Neural progenitor cell (in vitro differentiated cells): ENCODE measurements around the gene OR52B2. TPM values are rescaled to one million over a fixed set of nuclear protein-coding genes. Genes with fewer than 3 reads are reported as not detected.

Experiments
- DNase-seq: peaks from one replicate; pipeline ENCODE4 v3.0.0-alpha.2; 2016; ENCODE audit warnings: low spot score
- H2AFZ ChIP-seq: fragments of 200-600 bp; sonication (generic); replicated peaks from 2 replicates; pipeline ENCODE4 v1.6.1; 2016; ENCODE audit warnings: antibody characterized with exemption
- H3F3A ChIP-seq: fragments of 200-600 bp; sonication (generic); 2 replicates; pipeline ENCODE4 v1.6.1; 2016; ENCODE audit warnings: antibody characterized with exemption, low read depth
- H3K27ac ChIP-seq: fragments of 200-600 bp; sonication (generic); 2 replicates; pipeline ENCODE4 v1.5.1; 2016; ENCODE audit warnings: mild to moderate bottlenecking
- H3K27me3 ChIP-seq: fragments of 200-600 bp; sonication (generic); 2 replicates; pipeline ENCODE4 v1.6.1; 2016; ENCODE audit warnings: mild to moderate bottlenecking, moderate library complexity
- H3K36me3 ChIP-seq: fragments of 200-600 bp; sonication (generic); 2 replicates; pipeline ENCODE4 v1.5.1; 2016
- H3K4me1 ChIP-seq: fragments of 200-600 bp; sonication (generic); 2 replicates; pipeline ENCODE4 v1.6.1; 2016; ENCODE audit warnings: mixed run types
- H3K4me2 ChIP-seq: fragments of 200-600 bp; sonication (generic); 2 replicates; pipeline ENCODE4 v1.6.1; 2016
- H3K4me3 ChIP-seq: fragments of 200-600 bp; sonication (generic); 2 replicates; pipeline ENCODE4 v1.5.1; 2016
- H3K79me2 ChIP-seq: fragments of 200-600 bp; sonication (generic); 2 replicates; pipeline ENCODE4 v1.6.1; 2016; ENCODE audit warnings: low read depth
- H3K9ac ChIP-seq: fragments of 200-600 bp; sonication (generic); 2 replicates; pipeline ENCODE4 v1.6.1; 2016
- H3K9me3 ChIP-seq: fragments of 200-600 bp; sonication (generic); 2 replicates; pipeline ENCODE4 v1.5.1; 2016; ENCODE audit warnings: low read depth
- H4K20me1 ChIP-seq: fragments of 200-600 bp; sonication (generic); 2 replicates; pipeline ENCODE4 v1.6.1; 2016; ENCODE audit warnings: low read depth
- H3K27ac Mint-ChIP-seq: 3 replicates; pipeline ENCODE4 v1.8.0; 2021; ENCODE audit warnings: mixed read lengths
- H3K27me3 Mint-ChIP-seq: 2 replicates; pipeline ENCODE4 v1.8.0; 2022; ENCODE audit warnings: low read depth, mild to moderate bottlenecking, inconsistent platforms, moderate library complexity, mixed read lengths; ENCODE audit not compliant: insufficient read depth
- H3K36me3 Mint-ChIP-seq: 3 replicates; pipeline ENCODE4 v1.8.0; 2021; ENCODE audit warnings: mixed read lengths
- H3K4me1 Mint-ChIP-seq: 3 replicates; pipeline ENCODE4 v1.8.0; 2021; ENCODE audit warnings: mixed read lengths
- H3K4me3 Mint-ChIP-seq: 3 replicates; pipeline ENCODE4 v1.8.0; 2021; ENCODE audit warnings: mild to moderate bottlenecking, moderate library complexity, mixed read lengths
- H3K9me3 Mint-ChIP-seq: 3 replicates; pipeline ENCODE4 v1.8.0; 2020; ENCODE audit warnings: mixed read lengths
- EZH2 ChIP-seq: fragments of 200-600 bp; sonication (generic); IDR thresholded peaks from 2 replicates; pipeline ENCODE4 v1.6.1; 2017; ENCODE audit warnings: antibody characterized with exemption, mild to moderate bottlenecking, moderate library complexity
- EZH2phosphoT487 ChIP-seq: fragments of 200-600 bp; sonication (generic); IDR thresholded peaks from 2 replicates; pipeline ENCODE4 v1.6.1; 2017; ENCODE audit warnings: antibody characterized with exemption
- total RNA-seq: library from RNA; depleted of rRNA; stranded (reverse); fragments of >200 nt; gene quantifications from 2 replicates; pipeline ENCODE4 v1.2.3, GENCODE V29; 2015; ENCODE audit warnings: low replicate concordance
- TF ChIP-seq, protein P1 (sequence below): fragments of 200-600 bp; sonication (generic); IDR thresholded peaks from 2 replicates; pipeline ENCODE4 v1.5.1; 2017; ENCODE audit warnings: antibody characterized with exemption, mild to moderate bottlenecking

The OR52B2 gene
- total RNA-seq, 1 donor from 2014 or later: not detected

DNA sequence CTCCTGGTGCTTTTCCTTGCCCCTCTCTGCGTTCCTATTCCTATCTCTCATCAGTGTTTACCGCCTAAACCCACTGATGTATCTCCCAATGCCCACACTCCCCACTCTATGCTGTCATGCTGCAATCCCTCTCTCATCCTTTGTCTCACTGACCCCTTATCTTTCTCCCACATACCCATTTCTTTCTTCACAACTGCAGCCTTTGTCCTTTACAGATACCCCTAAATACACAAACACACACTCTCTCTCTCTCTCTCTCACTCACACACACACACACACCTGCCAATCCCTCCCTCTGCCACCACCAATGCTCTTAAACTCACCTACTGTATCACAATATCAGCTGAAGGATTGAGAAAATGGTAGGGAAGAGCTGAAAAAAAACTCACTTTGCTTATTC, 5.3 kb upstream of the OR52B2 start:
- Mint-ChIP-seq H3K27ac (no peak overlapping the region), H3K36me3 (no peaks in the 10 kb centered on the region), H3K4me3 (no peak overlapping the region), H3K9me3 (peaks cover 2% of the 10 kb centered on the region), H3K27me3 (no peaks in the 10 kb centered on the region), H3K4me1 (no peaks in the 10 kb centered on the region)
- no peak for DNase-seq
- H3K4me3 ChIP-seq: no peak overlapping the region
- H3K9ac ChIP-seq: no peak overlapping the region
- no peaks in the 10 kb centered on the region for H3K79me2 ChIP-seq
- no peak overlapping the region for H3K27ac ChIP-seq
- peak overlapping the region; percentile 82 for H2AFZ ChIP-seq
- H3K4me2 ChIP-seq: no peak overlapping the region
- no peak for TF ChIP-seq EZH2phosphoT487
- TF ChIP-seq, protein P1, sequence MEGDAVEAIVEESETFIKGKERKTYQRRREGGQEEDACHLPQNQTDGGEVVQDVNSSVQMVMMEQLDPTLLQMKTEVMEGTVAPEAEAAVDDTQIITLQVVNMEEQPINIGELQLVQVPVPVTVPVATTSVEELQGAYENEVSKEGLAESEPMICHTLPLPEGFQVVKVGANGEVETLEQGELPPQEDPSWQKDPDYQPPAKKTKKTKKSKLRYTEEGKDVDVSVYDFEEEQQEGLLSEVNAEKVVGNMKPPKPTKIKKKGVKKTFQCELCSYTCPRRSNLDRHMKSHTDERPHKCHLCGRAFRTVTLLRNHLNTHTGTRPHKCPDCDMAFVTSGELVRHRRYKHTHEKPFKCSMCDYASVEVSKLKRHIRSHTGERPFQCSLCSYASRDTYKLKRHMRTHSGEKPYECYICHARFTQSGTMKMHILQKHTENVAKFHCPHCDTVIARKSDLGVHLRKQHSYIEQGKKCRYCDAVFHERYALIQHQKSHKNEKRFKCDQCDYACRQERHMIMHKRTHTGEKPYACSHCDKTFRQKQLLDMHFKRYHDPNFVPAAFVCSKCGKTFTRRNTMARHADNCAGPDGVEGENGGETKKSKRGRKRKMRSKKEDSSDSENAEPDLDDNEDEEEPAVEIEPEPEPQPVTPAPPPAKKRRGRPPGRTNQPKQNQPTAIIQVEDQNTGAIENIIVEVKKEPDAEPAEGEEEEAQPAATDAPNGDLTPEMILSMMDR: no peak
- TF ChIP-seq EZH2: no peak
- no peaks in the 10 kb centered on the region for H3K36me3 ChIP-seq
- H3F3A ChIP-seq: no peaks in the 10 kb centered on the region
- no peaks in the 10 kb centered on the region for H3K27me3 ChIP-seq
- H3K9me3 ChIP-seq: no peaks in the 10 kb centered on the region
- no peaks in the 10 kb centered on the region for H4K20me1 ChIP-seq
- peaks cover 3% of the 10 kb centered on the region for H3K4me1 ChIP-seq

DNA sequence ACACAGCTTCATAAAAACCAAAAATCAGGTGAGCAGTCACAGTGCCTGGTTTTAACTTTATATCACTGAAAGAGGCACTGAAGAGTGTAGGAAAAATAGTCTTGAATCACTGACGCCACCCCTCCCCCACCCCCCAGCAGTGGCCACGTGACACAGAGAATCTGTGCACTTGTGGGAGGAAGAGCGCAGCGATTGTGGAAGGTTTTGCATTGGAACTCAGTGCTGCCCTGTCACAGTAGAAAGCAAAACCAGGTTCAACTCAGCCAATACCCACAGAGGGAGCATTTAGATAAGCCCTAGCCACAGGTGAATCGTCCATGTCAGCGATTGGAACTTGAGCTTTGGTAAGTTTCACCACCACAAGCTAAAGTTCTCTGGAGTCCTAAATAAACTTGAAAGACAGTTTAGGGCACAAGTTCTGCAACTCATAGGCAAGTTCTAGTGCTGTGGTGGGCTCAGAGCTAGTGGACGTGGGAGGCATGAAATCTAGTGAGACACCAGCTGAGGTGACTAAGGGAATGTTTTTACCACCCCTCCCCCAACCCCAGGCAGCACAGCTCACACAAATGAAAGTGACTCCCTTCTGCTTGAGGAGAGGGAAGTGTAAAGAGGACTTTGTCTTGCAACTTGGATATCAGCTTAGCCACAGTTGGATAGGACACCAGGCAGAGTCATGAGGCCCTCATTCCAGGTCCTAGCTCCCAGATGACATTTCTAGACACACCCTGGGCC, 13.3 kb downstream of the OR52B2 start:
- no peaks in the 10 kb centered on the region for H3K79me2 ChIP-seq
- no peaks in the 10 kb centered on the region for H3K36me3 ChIP-seq
- no peaks in the 10 kb centered on the region for H3F3A ChIP-seq
- Mint-ChIP-seq H3K9me3 (no peaks in the 10 kb centered on the region), H3K27ac (no peak overlapping the region), H3K4me3 (no peak overlapping the region), H3K4me1 (peaks cover 4% of the 10 kb centered on the region), H3K36me3 (no peaks in the 10 kb centered on the region), H3K27me3 (no peaks in the 10 kb centered on the region)
- DNase-seq: no peak
- H3K4me3 ChIP-seq: no peak overlapping the region
- no peaks in the 10 kb centered on the region for H4K20me1 ChIP-seq
- H3K27me3 ChIP-seq: no peaks in the 10 kb centered on the region
- H3K27ac ChIP-seq: no peak overlapping the region
- H3K9ac ChIP-seq: no peak overlapping the region
- no peaks in the 10 kb centered on the region for H3K9me3 ChIP-seq
- H3K4me2 ChIP-seq: no peak overlapping the region
- no peaks in the 10 kb centered on the region for H3K4me1 ChIP-seq
- TF ChIP-seq, protein P1: no peak
- no peak for TF ChIP-seq EZH2
- no peak for TF ChIP-seq EZH2phosphoT487
- H2AFZ ChIP-seq: no peak overlapping the region

GRCh38 chr11:6152126-6152525, 18.0 kb downstream of the OR52B2 start:
- Histone ChIP-seq H3K4me1 (no peaks in the 10 kb centered on the region), H3K36me3 (no peaks in the 10 kb centered on the region), H3F3A (no peaks in the 10 kb centered on the region), H3K4me2 (no peak overlapping the region), H3K4me3 (no peak overlapping the region), H3K9ac (no peak overlapping the region), H3K9me3 (peaks cover 5% of the 10 kb centered on the region), H3K27ac (no peak overlapping the region), H3K79me2 (no peaks in the 10 kb centered on the region), H3K27me3 (no peaks in the 10 kb centered on the region), H2AFZ (no peak overlapping the region), H4K20me1 (no peaks in the 10 kb centered on the region)
- Mint-ChIP-seq H3K27me3 (no peaks in the 10 kb centered on the region), H3K27ac (no peak overlapping the region), H3K4me1 (peaks cover 4% of the 10 kb centered on the region), H3K9me3 (peaks cover 3% of the 10 kb centered on the region), H3K4me3 (no peak overlapping the region), H3K36me3 (no peaks in the 10 kb centered on the region)
- no peak for DNase-seq
- TF ChIP-seq EZH2phosphoT487 (no peak), EZH2 (no peak)
- TF ChIP-seq, protein P1: no peak
